Activated CD4-positive, CD25-positive, alpha-beta regulatory T cell treated with anti-CD3 and anti-CD28 coated beads, Interleukin-2, amount 50 U/mL, for 16 hours (primary cell): ENCODE data around the gene TESPA1.

Experiments
- DNase-seq: peaks from one replicate; pipeline ENCODE4 v3.0.0-alpha.2; 2020; ENCODE audit warnings: low read depth, low spot score

TESPA1 gene

DNA sequence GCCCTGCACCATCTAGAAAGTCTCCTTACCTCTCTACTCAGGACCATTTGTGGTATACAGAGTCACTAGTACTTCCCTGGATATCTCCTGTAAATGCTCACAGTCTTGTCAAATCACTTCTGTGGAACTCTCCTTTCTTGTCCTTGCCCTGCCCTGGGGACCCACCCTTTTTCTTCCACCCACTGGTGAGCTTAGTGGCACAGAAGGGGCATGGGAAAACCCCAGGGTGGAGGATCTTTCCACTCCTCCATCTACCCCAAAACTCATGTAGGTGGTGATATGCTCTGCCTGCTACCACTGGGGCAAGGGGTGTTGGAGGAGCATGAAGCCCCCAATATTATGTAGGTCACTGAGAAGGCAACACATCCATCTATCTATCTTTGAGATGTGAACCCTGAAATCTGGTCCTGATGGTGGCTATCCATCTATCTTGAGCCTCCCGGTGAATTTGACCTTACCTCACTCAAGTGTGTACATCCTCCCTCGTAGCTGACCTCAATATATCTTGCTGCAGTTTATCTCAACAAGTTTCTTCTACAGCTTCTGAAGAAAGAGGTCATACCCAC lies 943 bp downstream of the TESPA1 start:
- no peak for DNase-seq

DNA sequence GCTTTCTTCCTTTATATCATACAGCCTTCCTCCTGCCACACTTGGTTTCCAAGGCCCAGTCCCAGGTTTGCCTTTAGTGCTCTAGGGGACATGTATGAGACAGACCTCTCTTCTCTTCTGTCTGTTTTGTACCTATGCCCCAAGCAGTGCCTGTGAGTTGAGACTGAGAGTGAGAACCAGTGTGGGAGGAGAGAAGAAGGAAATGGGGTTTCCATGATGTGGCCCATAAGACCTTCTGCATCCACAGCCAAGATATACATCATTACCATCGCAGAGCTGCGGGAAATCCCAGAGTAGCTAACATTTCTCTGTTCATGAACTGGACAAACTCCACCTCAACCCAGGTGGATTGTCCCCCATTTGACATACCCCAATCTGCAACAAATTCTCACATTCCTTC lies 2.8 kb downstream of the TESPA1 start:
- DNase-seq: no peak

DNA sequence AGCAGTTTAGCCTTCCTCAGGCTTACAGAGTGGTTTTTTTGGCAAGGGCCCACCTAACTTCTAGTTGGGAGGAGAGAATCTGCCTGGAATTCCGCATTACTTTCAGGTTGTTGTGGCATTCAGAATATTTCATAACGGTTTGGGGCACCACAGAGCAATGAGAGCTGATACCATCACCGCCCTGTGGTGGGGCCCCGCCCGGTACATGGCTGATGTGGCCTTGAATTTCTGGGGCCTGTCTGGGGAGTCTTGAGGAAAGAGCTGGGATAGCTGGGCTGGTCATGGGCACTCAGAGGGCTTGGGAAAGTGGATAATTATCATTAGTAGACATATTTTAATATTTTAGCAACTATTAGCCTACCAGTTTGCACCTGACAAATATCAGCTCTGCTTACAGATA lies 4.2 kb downstream of the TESPA1 start:
- DNase-seq: no peak

DNA sequence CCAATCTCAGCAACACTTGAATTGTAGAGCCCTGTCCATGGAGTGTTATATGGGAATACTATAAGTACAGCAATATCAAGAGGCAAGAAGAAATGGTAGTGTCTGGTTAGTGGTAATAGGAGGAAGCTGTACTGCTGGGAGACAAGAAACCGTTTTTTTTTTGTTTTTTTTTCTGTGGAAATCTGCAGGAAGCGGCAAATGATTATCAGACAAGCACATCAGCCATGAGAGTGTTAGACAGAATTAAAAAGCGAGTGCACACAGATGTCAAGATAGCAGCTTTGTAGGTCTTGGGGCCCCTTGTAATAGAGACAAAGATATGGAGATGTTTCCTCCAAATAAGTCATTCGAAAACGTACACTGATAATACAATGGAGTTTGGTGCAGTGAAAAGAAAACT lies 6.7 kb downstream of the TESPA1 start:
- DNase-seq: no peak

DNA sequence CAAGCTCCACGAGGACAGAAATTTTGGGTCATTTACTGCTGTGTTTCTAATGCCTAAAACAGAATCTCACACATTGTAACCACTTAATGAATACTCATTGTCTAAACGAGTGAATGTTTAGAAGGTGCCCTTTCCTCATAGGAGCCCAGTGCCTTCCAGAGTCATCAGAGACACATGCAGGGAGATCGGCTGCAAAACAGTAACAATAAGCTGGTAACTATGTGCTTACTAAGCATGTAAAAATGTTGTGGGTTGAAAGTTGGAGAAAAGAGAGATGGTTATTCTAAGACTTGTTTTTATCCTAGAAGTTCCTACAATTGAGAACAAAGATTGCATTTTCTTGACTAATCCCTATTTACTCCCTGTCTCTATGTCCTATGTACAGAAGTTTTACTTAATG lies 7.4 kb downstream of the TESPA1 start:
- no peak for DNase-seq

DNA sequence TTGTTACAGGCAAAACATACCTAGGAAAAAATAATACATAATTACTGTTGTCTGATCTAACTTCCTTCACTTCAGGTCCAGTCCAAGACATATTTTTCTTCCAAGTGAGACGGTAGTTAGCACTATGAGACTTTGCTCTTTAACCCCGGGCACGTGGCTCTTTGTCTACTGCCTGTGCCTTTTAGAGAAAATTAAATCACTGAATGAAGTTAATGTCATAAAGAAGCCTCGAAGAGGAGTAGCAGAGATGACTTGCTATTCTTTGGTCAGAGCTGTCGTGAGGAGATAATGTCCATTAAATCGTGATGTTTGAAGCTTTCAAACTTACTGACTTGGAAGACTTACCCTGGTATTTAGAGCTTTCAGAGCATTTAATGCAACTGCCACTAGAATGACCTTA lies 8.7 kb downstream of the TESPA1 start:
- DNase-seq: no peak

DNA sequence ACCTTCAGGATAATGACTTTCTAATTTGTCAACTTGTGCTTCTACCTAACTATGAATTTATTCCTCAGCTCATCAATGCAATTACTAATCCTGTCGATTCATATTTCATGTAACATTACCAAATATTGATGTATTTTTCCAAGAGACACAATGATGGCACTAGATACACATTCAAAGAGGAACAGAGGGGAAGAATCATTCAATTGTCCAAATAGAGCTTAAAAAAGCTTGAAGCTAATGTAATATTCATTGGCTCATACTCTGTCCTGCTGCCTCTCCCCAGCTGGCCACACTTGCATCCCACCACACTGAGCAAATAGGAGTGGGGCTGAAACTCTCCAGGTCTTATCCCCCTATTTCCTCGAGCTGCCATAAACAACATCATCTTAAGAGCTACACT lies 9.3 kb downstream of the TESPA1 start:
- DNase-seq: no peak

DNA sequence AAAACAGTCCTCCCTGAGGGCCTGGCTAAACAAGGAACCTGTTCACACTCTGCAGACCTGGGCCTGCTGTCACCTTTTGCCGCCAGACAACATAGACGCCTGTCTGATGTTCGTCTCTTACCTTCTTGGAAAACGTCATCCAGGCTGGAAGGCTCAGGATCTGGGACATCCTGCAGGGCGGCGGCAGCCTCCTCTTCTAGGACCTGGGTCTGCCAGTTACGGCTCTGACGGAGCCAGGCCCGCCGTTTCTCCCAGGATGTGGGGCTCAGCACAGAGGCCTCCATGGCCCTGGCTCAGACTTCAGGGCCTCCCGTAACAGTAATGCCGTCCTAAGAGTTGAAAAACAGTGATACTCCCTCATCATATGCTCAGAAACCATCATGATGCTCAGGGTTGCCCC lies 10.3 kb downstream of the TESPA1 start:
- no peak for DNase-seq

DNA sequence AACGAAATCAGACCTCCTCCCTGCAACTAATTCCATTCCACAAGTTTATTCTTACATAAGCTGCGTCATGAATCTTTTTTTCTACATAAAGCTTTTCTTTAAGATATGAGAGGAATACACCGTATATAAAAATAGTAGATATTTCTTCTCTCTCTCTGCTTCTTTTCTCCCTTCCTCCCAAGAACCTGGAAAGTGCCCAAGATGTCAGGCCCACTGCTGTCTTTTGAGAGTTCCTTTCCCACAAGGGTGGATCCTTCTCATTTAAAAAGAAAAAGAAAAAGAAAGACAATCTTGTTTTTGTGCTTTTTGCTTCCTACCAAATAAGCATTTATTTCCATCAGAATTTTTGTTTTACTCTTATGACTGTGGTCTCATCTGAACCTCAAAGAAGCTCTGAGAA lies 11.0 kb downstream of the TESPA1 start:
- DNase-seq: no peak

DNA sequence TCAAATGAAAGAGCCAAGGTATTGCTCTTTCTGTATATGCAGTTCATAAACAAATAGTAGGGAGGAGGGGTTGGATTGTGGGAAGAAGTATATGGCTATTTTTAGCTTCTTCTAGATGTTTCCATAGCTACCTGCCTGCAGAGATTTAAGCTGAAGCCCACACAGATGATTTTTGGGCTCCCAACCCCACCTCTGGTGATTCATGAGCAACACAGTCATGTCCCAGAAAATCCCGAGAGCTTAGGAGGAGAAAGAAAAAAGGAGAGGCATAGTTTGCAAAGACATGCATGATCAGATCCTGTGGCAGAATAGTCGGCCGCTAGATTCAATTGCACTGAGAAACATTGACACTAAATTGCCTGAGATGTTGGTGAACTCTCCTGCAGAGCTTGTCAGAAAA lies 13.8 kb downstream of the TESPA1 start:
- DNase-seq: no peak

DNA sequence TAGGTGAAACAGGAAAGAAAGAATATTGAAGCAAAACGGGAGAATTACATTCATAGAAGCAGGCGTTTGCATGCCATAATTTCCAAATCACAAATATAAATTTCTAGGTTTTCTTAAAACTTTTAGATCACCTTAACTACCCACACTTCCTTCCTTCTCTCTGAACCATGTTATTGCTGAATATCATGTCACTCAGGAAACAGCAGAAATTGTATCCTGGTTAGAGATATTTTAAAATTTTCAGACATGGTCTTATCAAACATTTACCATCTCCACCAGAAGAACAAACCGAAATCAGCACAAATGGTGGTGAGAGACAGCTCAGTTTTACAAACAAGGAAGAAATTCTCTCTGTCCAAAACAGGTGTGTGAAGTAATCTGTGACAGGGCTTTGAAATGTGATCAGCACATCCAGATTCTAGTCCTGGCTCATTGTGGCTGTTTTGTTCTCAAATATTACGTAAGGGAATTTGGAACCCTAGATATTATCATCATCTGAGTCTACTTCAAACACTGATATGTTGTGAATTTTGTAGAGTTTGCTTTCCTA lies 16.3 kb downstream of the TESPA1 start:
- no peak for DNase-seq

DNA sequence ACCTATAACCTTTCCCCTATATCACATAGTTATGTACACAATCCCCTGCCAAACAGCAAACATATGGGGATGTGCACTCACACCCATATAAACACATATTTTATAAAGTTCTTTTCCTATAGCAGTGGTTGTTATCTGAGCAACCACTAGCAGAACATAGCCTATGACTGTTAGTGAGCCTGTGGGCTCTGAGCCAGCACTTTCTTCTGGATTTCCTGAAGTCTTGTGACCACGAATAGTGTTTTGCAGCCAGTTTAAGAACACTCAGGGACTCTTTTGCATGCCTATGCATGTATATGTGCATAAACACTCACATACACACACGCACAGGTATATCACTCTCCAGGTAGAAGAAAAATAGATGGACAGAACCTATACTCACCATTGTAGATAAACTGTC lies 17.1 kb downstream of the TESPA1 start:
- DNase-seq: no peak

DNA sequence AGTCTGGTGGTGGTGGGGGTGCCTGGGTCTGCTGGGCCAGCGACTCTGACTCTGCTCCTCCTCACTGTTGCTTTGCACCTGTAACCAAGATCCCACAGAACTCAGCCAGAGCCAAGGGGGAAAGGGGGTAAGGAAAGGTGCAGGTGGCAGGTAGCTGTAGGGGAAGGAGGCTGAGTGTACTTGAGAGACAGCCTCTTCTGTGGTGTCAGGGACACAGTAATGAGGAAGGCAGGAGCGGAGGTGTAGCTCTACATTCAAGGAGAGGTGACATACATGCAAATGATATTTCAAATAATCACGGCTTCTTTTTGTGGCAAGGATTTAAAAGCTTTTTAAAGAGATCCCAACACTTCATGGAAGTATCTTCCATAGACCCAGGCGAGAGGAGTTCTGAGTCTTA lies 23.4 kb downstream of the TESPA1 start:
- DNase-seq: no peak

DNA sequence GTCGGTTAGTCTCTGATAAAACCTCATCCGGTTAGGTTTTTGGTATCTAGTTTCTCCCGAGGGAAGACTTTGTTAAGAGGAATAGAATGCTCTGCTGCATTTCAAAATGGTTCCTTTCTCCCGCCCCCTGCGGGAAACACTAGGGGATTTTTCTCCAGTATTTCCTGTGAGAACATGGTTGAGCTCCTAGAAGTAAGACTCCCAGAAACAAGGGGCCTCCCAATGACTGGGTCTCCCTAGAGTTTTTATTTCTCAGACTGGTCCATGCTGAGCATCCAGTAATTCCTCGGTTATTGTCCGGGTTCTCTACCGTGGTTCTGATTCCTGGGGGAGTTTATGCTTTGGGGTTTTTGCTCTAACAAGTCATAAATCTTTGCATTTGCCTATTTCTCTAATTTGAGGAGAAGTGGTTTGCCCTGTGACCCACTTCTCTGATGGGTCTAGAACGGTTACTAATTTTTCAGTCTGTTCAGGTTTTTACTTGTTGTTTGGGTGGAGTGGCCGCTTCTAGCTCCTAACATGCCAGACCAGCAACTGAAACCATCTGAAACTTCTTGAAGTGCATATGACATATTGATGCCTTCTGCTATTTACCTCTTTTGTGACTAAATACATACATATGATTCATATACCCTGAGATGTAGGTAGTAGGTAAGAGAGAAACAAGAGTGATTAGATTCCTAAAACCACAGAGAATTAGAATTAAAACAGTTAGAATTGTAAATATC lies 25.1 kb downstream of the TESPA1 start:
- DNase-seq: no peak

DNA sequence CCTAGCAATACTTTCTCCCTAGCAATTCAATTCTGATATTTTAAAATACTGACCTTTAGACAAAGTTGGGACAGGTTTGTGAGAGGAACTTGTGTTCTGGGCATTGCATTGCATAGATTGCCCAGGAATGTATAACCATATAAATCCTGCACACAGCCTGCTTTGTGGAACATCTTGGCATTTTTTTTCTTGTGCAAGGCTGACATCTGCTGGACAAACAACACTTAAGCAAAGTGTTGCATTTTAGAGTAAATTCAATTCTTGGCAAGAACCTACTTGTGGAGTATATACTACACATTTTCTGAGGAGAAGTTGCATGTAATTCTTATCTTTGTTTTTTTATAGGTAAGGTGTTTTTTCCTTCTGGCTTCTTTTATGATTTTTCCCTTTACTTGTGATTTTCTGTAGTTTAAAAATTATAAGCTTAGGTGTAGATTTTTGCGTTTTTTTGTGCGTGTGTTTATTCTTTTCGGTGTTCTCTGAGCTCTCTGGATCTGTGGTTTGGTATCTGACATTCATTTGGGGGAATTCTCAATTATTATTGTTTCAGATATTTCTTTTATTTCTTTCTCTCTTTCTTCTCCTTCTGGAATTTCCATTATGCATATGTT lies 26.4 kb downstream of the TESPA1 start:
- peak; percentile 49 for DNase-seq

DNA sequence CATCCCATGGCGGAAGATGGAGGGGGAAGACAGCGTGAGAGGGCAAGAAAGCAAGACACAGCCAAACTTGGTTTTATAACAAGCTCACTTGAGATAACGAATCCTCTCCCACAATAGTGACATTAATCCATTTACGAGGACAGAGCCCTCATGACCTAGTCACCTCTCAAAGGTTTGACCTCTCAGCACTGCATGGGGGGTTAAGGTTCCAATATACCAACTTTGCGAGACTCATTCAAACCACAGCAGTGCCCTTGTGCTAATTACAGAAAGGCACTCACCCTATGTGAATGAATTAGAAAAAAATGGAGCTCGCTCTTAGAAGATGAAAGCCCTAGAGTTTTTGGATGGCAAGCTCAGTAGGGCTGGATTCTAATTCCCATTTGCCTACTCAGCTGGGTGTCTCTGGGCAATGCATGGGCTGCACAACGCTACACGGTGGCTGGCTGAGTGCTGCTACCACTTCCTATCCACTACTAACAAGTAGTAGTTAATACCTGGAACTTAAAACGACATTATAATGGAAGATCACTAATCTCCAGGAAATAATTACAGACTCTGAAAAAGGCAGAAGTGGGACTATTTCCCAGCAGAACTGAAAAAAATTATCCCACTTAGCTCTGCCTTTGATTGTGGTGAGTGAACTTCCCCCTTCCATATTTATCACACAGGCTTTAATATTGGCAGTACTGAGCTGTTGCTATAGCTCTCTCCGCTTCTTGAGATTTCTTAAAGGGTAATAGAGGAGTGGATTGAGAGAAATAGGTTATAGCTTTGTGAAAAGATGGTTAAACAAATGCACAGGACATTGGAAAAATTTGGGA lies 27.5 kb downstream of the TESPA1 start:
- DNase-seq: no peak

DNA sequence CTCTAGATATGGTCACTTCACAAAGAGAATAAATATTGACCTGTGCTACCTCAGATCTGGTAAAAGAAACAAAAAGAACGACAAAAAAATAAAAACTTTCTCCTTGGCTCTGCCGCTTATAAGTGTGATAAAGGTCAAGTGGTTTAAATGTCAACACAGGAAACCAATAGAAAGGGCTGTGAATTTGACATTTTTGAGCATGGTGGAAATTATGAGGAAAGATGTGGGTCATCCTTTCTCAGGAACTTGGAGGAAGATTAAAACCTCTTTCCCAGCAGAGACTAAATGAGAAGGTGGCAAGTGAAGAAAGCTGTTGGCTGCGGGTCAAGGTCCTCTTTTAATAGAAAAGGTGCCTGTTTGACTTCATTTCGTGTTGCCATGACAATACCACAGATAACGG lies 28.2 kb downstream of the TESPA1 start:
- no peak for DNase-seq

DNA sequence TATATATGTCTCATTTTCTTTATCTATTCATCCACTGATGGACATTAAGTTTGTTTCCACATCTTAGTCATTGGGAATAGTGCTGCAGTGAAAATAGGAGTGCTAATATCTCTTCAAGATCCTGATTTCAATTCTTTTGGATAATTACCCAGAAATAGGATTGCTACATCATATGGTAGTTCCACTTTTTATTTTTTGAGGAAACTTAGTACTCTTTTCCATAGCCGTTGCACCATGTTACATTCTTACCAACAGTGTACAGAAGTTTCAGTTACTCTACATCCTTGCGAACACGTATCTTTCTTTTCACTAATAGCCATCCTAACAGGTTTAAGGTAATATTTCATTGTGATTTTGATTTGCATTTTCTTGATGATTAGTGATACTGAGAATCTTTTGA lies 29.8 kb downstream of the TESPA1 start:
- DNase-seq: no peak

DNA sequence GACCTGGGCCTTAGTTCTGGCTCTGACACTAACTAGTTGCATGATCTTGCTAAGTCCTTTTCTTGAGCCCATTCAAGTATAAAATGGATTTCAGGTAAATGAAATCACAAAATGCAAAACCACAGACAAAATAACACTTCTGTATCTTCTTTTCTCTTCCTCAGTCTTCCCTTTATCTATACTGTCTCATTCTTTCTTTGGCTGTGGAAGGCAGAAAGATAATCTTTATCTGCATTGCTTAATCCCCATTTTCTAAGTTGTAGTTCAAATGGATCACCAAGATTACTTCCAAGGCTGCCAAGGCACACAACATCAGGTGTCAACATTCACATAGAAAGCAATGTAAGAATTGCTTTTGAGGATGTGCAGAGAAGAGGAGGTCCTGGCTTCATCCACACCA lies 30.3 kb downstream of the TESPA1 start:
- no peak for DNase-seq

DNA sequence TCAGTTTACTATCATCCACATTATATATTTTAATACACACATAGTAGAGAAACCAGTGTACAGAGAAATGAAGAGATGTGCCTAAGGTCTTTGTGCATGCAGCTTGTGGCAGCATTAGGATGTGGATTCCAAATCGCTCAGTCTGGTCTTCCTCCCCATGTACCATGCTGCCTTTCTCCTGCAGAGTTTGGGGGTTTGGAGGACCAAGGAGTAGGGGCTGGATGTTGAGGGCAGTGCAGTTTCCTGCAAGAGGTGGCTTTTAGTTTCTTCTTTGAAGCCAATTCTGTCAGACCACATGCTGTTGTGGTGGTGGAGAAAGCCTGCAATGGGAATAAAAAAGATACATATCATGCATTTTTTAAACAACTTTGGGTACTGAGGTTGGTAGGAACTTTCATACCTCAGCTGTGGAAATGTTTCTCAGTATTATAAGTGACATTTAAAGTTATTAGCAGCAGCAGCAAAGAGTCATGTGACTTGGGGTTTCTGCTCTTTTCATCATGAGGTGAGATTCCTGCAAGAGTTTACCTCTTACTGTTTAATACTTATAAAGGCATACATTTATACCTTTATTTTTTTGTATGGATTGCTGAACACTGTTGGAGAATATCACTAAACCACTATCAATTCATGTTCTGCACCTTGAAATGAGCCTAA lies 34.4 kb downstream of the TESPA1 start:
- no peak for DNase-seq

DNA sequence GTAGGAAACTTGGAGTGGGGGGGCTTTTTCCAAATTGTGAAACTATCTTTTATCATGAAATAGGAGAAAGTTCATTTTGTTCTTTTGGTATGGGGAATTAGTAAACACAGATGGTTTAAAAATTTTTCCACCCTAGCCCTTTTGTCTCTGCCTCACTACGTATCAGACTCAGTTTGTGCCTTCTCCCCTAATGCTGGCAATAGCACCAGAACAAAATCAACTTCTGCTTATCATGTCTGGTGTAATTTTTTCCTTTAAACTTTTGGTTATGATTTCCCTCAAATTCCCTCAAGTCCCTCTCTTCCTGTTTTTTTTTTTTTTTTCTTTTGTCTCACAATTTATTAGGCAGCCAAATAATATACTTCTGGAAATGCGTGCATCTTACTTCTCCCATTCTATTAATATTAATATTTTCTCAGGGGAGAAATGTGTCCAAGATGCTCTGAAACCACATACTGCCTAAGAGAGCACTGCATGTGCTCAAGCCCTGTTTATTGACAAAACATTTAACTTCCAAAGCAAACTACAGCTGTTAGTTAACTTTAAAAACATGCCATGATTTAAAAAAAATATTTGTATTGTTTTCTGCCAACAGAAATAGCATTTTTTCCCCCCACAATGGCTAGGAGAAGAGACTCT lies 35.4 kb downstream of the TESPA1 start:
- DNase-seq: no peak
